ENCODE results near the gene ASCC1.

DNA sequence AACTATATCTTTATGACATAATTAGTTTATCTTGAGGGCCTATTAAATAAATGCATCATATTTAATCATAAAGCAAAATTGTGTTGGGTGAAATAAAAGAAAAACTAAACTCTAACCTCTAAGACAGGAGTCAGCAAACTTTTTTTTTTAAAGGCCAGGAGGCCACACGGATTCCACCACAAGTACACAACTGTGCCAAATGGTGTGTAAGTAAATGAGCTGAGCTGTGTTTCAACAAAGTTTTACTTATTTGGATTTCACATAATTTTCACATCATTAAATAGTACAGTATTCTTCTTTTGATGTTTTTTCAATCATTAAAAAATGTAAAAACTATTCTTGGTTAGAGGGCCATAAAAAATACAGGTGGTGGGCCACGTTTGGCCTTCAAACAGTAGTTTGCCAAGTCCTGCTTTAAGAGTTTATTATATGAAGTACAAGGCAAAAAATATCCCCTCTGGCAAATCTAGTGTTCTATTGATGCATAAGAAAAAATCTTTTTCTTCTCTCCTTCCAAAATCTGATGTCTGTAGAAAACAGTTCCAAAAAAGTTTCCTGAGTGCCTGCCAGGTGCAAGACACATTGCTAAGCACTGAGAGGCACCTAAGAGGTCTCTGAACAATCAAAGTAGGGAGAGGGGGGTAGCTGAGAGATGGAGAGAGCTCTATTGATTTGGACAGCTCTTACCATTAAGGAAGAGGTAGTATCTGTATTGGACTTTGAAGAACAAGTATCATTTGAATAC is 101.2 kb downstream of the ASCC1 start:
- TF ChIP-seq, protein P1, sequence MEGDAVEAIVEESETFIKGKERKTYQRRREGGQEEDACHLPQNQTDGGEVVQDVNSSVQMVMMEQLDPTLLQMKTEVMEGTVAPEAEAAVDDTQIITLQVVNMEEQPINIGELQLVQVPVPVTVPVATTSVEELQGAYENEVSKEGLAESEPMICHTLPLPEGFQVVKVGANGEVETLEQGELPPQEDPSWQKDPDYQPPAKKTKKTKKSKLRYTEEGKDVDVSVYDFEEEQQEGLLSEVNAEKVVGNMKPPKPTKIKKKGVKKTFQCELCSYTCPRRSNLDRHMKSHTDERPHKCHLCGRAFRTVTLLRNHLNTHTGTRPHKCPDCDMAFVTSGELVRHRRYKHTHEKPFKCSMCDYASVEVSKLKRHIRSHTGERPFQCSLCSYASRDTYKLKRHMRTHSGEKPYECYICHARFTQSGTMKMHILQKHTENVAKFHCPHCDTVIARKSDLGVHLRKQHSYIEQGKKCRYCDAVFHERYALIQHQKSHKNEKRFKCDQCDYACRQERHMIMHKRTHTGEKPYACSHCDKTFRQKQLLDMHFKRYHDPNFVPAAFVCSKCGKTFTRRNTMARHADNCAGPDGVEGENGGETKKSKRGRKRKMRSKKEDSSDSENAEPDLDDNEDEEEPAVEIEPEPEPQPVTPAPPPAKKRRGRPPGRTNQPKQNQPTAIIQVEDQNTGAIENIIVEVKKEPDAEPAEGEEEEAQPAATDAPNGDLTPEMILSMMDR (IDR thresholded peaks at IDR 0.05): no peak
- TF ChIP-seq POLR2A (IDR thresholded peaks at IDR 0.05): no peak
